B cell (primary cell): ENCODE results near the gene OR6K6.

Source experiments
- EZH2 ChIP-seq: IDR thresholded peaks from 2 replicates; pipeline ENCODE4 v1.6.1; 2012; ENCODE audit warnings: borderline replicate concordance, low read depth, mild to moderate bottlenecking, moderate library complexity, low read length; ENCODE audit not compliant: insufficient read depth, poor library complexity, severe bottlenecking
- TF ChIP-seq, protein P1 (sequence below): fragments of 200-600 bp; IDR thresholded peaks from one replicate; pipeline ENCODE4 v1.8.0; 2022; ENCODE audit warnings: antibody characterized with exemption, mild to moderate bottlenecking

DNA sequence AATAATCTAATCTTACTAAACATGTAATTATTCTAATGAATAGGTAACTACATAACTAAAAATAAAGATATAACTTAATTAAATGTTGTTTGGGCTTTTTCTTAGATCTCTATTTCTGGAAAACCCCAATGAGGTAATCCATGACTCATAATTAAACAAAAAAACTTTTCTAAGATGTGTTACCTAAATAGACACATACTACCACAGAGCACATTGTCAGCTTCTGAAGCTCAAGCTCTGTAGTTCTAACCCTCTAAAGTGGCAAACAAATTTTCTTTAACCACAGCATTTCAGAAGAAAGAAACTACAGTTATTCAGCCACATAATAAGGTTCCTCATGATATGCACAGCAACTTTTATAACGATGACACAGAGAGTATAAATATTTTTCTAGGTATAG, 38.2 kb upstream of the OR6K6 start:
- TF ChIP-seq, protein P1, sequence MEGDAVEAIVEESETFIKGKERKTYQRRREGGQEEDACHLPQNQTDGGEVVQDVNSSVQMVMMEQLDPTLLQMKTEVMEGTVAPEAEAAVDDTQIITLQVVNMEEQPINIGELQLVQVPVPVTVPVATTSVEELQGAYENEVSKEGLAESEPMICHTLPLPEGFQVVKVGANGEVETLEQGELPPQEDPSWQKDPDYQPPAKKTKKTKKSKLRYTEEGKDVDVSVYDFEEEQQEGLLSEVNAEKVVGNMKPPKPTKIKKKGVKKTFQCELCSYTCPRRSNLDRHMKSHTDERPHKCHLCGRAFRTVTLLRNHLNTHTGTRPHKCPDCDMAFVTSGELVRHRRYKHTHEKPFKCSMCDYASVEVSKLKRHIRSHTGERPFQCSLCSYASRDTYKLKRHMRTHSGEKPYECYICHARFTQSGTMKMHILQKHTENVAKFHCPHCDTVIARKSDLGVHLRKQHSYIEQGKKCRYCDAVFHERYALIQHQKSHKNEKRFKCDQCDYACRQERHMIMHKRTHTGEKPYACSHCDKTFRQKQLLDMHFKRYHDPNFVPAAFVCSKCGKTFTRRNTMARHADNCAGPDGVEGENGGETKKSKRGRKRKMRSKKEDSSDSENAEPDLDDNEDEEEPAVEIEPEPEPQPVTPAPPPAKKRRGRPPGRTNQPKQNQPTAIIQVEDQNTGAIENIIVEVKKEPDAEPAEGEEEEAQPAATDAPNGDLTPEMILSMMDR: no peak
- TF ChIP-seq EZH2: no peak
